ENCODE measurements around the gene ACAA1.

The ACAA1 gene

DNA sequence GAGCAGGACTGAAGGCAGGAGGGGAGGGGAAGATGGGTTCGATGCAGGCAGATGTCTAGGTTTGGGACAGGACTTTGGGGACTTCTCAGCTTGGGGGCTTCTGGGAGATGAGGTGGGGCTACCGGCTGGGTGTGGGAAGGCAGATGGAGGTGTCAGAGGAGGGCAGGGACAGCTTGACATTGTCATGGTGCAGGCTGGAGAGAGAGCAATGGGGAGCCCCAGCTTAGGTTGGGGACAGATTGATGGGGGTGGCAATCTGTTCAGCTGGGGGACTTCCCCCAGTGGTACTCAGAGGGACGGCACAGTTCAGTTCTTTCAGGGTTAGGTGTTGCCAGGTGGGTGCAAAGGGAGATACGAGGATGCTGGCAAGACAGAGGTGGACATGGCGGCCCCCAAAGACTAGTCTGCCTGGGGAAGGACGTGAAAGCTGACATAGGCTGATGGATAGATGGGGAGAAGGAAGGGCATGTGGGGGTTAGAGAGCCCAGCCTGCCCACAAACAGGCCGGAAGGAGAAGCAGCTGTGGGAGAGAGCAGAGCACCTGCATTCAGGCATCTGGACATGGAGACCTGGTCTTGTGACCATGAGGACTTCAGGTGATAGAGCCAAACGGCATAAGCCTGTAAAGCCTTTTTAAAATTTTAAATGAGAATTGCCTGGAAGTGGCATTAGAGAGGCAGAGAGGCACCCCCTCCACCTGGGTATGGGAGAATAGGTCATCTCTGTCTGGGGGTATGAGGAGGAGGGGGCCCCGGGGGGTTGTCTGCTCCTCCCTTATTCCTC, 21.1 kb downstream of the ACAA1 start:
- TF ChIP-seq, protein P1, sequence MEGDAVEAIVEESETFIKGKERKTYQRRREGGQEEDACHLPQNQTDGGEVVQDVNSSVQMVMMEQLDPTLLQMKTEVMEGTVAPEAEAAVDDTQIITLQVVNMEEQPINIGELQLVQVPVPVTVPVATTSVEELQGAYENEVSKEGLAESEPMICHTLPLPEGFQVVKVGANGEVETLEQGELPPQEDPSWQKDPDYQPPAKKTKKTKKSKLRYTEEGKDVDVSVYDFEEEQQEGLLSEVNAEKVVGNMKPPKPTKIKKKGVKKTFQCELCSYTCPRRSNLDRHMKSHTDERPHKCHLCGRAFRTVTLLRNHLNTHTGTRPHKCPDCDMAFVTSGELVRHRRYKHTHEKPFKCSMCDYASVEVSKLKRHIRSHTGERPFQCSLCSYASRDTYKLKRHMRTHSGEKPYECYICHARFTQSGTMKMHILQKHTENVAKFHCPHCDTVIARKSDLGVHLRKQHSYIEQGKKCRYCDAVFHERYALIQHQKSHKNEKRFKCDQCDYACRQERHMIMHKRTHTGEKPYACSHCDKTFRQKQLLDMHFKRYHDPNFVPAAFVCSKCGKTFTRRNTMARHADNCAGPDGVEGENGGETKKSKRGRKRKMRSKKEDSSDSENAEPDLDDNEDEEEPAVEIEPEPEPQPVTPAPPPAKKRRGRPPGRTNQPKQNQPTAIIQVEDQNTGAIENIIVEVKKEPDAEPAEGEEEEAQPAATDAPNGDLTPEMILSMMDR (IDR thresholded peaks at IDR 0.05; ENCODE audit: extremely low read depth, missing control alignments) = no peak

DNA sequence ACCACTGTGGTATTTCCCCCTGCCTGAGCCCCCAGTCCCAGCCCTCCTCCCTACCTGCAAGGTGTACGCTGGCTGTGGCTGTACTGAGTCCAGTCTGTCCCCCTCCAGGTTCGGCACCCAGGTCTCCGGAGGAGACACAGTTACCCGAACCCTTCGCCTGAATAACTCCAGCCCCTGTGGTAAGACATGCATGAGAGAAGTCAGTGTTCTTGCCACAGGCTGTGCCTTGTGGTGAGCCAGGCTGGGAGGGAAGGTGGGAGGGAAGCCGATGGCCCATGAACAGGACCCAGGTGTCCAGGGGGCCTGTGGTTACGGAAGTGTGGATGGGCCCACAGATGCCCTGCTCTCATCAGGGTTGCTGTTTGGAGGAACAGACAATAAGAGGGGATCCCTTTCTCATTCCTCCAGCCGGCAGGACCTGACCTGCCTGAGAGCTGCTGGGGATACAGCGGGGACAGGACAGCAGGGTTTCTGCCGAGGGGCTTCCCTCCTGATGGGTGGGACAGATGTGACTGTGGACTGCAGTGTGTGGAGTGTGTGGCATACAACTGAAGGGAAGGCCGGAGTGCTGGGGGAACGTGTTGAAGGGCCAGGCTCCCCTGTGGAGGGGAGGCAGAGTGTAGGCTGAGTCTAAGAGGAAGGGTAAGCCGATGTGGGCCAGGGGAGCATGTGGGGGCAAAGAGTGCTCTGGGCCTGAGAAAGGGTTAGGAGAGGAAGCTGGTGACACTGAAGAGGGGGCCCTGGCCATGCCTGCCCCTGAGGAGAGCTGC, 21.9 kb downstream of the ACAA1 start:
- no peak for DNase-seq (ENCODE audit: low spot score)
- TF ChIP-seq, protein P1 (IDR thresholded peaks at IDR 0.05; ENCODE audit: extremely low read depth, missing control alignments) = no peak

More for the DNA sequence above, 21.1 kb downstream of the ACAA1 start:
- DNase-seq (ENCODE audit: low spot score) = no peak

DNA sequence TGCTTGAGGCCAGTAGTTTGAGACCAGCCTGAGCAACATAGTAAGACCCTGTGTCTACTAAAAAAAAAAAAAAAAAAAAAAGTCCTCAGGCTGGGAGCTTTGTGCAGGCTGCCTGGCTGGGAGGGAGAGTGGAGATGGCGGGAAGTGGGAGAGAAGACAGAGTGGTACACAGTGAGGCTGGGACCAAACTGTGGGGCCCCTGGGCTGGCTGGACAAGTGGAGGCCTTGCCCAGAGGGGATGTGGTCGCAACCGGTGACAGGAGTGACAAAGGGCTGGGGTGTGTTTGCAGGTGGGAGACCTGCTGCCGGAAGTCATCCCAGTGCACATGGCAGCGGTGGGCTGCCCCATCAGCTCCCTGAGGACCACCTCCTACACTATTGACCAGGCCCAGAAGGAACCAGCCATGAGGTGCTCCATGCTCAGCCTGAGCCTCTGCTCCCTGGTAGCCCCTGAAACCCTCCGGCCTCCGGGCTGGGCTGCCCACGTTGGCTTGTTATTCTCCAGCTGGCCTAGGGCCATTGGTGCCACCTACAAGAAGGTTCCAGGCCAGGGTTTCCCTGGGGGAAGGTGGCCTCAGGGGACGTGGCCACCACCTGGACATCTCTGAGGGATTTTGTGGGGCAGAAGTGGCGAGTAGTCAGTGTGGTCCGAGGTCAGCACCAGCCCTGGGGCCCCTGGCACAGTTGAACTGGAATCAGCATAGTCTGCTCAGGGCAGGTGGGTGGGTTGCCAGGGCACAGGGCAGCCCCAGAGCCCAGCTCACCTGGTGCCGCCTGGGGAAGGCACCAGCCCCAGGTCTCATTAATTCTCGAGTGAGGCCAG, 22.7 kb downstream of the ACAA1 start:
- TF ChIP-seq, protein P1 (IDR thresholded peaks at IDR 0.05; ENCODE audit: extremely low read depth, missing control alignments) = no peak

DNA sequence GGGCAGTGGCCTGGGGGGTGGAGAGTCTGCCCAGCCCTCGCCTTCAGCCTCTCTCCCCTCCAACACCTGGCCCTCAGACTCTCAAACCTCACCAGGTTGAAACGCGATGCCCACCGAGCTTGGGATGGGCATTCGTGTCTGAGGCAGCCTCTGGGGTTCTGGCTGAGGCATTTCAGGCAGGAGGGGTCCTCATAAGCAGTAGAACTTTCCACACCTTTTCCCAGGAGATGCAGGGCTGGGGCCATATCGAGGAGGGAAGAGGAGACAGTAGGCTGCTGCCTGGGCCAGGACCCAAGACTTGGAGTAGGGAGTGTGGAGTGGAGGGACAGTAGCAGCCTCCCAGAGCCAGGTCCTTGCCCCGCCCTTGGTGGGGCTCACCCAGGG, 24.6 kb downstream of the ACAA1 start:
- TF ChIP-seq, protein P1 (IDR thresholded peaks at IDR 0.05; ENCODE audit: extremely low read depth, missing control alignments) = no peak

More for the DNA sequence above, 22.7 kb downstream of the ACAA1 start:
- no peak for DNase-seq (ENCODE audit: low spot score)

DNA sequence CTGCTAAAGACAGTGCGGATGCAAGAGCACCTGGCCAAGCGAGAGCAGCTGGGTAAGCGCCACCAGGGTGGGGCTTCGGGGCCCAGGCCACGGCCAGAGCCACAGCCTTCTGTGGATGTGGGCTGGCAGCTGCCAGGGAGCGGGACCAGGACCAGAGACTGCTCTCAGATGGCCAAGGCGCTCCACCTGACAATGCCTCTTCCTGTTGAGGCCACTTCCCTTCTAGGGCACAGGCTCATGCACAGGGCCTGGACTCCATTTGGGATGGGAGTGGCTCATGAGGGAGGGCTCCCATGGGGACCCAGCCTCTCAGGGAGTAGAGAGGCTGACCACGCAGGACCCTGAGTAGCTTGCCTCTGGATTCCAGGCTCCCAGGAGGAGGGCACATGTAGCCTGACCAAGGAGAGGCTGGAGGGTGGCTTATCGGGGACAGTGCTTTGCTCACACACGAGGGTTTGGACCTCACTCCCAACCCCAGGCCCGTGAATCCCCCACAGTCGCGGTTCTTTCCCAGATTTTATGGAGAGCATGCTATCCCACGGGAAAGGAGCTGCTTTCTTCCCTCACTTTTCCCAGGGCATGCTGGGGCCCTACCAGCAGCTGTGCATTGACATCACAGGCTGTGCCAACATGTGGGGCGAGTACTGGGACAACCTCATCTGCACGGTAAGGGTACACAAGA, 25.1 kb downstream of the ACAA1 start:
- TF ChIP-seq, protein P1 (IDR thresholded peaks at IDR 0.05; ENCODE audit: extremely low read depth, missing control alignments) = no peak
- DNase-seq (ENCODE audit: low spot score) = no peak

More for the DNA sequence above, 24.6 kb downstream of the ACAA1 start:
- DNase-seq (ENCODE audit: low spot score) = no peak

DNA sequence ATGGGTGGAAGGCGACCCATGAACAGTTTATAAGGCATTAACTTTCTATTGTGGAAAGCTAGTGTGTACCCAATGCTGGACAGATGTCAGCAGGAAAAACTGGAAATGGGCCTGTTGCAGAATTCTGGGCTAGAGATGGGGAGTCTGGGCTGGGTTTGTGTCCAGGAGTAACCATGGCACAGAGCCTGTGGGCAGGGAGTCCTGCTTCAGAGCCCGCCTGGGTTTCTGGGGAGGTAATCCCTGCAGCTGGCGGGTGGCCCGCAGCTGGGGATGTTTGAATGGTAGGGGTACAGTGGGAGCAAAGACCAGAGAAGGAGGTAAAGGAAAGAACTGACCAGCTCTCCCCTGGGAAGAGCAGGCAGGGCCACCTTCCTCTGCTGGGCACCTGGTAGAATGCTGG, 25.7 kb downstream of the ACAA1 start:
- DNase-seq (ENCODE audit: low spot score) = no peak
- TF ChIP-seq, protein P1 (IDR thresholded peaks at IDR 0.05; ENCODE audit: extremely low read depth, missing control alignments) = no peak

All from GM20000 (cell line).